GM23338 (cell line): Measurements from ENCODE around the gene TMEM158. TPM values are rescaled to one million over a fixed set of nuclear protein-coding genes. Genes with fewer than 3 reads are reported as not detected.

Experiments used
- ATAC-seq: fragments of 200-7000 bp; cut with Tn5 transposase; 3 replicates; pipeline ENCODE4 v1.9.1; 2020
- DNase-seq: peaks from one replicate; pipeline ENCODE4 v3.0.0-alpha.2; 2015; ENCODE audit warnings: low spot score
- H2AFZ ChIP-seq: fragments of 200-600 bp; sonication (generic); 2 replicates; pipeline ENCODE4 v1.8.0; 2016; ENCODE audit warnings: antibody characterized with exemption, mild to moderate bottlenecking, moderate library complexity
- H3F3A ChIP-seq: fragments of 200-600 bp; sonication (generic); replicated peaks from 2 replicates; pipeline ENCODE4 v1.8.0; 2017; ENCODE audit warnings: antibody characterized with exemption, mixed run types, low read depth
- H3K27ac ChIP-seq: fragments of 200-600 bp; sonication (generic); 2 replicates; pipeline ENCODE4 v1.6.1; 2016; ENCODE audit warnings: low read depth
- H3K27me3 ChIP-seq: fragments of 200-600 bp; sonication (generic); 2 replicates; pipeline ENCODE4 v1.8.0; 2016; ENCODE audit warnings: mild to moderate bottlenecking, mixed run types, moderate library complexity; ENCODE audit not compliant: insufficient read depth
- H3K36me3 ChIP-seq: fragments of 200-600 bp; sonication (generic); 2 replicates; pipeline ENCODE4 v1.8.0; 2016; ENCODE audit warnings: mild to moderate bottlenecking; ENCODE audit not compliant: insufficient read depth
- H3K4me1 ChIP-seq: fragments of 200-600 bp; sonication (generic); 2 replicates; pipeline ENCODE4 v1.8.0; 2016; ENCODE audit warnings: mild to moderate bottlenecking, moderate library complexity; ENCODE audit not compliant: insufficient read depth
- H3K4me2 ChIP-seq: fragments of 200-600 bp; sonication (generic); 2 replicates; pipeline ENCODE4 v1.7.1; 2017; ENCODE audit warnings: mixed run types
- H3K4me3 ChIP-seq: fragments of 200-600 bp; sonication (generic); 2 replicates; pipeline ENCODE4 v1.6.1; 2016; ENCODE audit warnings: mixed run types
- H3K79me2 ChIP-seq: fragments of 200-600 bp; sonication (generic); replicated peaks from 2 replicates; pipeline ENCODE4 v1.8.0; 2017; ENCODE audit warnings: mild to moderate bottlenecking; ENCODE audit not compliant: insufficient read depth
- H3K9me2 ChIP-seq: fragments of 200-600 bp; sonication (generic); 2 replicates; pipeline ENCODE4 v1.8.0; 2017; ENCODE audit not compliant: insufficient read depth
- H4K20me1 ChIP-seq: fragments of 200-600 bp; sonication (generic); replicated peaks from 2 replicates; pipeline ENCODE4 v1.8.0; 2017; ENCODE audit warnings: mild to moderate bottlenecking; ENCODE audit not compliant: insufficient read depth
- H3K27ac Mint-ChIP-seq: 2 replicates; pipeline ENCODE4 v1.8.0; 2020; ENCODE audit warnings: inconsistent platforms, mild to moderate bottlenecking, moderate library complexity, mixed read lengths
- H3K27me3 Mint-ChIP-seq: 3 replicates; pipeline ENCODE4 v1.8.0; 2022; ENCODE audit warnings: low read depth, mild to moderate bottlenecking, moderate library complexity, mixed read lengths, inconsistent platforms; ENCODE audit not compliant: insufficient read depth, poor library complexity
- H3K36me3 Mint-ChIP-seq: 3 replicates; pipeline ENCODE4 v1.8.0; 2021; ENCODE audit warnings: low read depth, mild to moderate bottlenecking, inconsistent platforms, moderate library complexity, mixed read lengths
- H3K4me1 Mint-ChIP-seq: 3 replicates; pipeline ENCODE4 v1.8.0; 2020; ENCODE audit warnings: mild to moderate bottlenecking, inconsistent platforms, mixed read lengths
- H3K4me3 Mint-ChIP-seq: 3 replicates; pipeline ENCODE4 v1.8.0; 2021; ENCODE audit warnings: moderate library complexity, mild to moderate bottlenecking, inconsistent platforms, mixed read lengths
- H3K9me3 Mint-ChIP-seq: 3 replicates; pipeline ENCODE4 v1.8.0; 2020; ENCODE audit warnings: moderate library complexity, mild to moderate bottlenecking, inconsistent platforms, mixed read lengths
- CREB1 ChIP-seq: fragments of 250-450 bp; sonication (Bioruptor Pico); IDR thresholded peaks from 2 replicates; pipeline ENCODE4 v1.5.0; 2020; ENCODE audit warnings: low read depth, mild to moderate bottlenecking, moderate library complexity
- EZH2 ChIP-seq: fragments of 200-600 bp; sonication (generic); IDR thresholded peaks from one replicate; pipeline ENCODE4 v1.8.0; 2017; ENCODE audit warnings: antibody characterized with exemption, mild to moderate bottlenecking, low read depth; ENCODE audit not compliant: unreplicated experiment
- NANOG ChIP-seq: IDR thresholded peaks from 2 replicates; pipeline ENCODE4 v1.6.1; 2016; ENCODE audit warnings: antibody characterized with exemption, borderline replicate concordance
- STAT1 ChIP-seq: IDR thresholded peaks from one replicate; pipeline ENCODE4 v1.6.1; 2016; ENCODE audit warnings: antibody characterized with exemption; ENCODE audit not compliant: unreplicated experiment
- ZNF114 ChIP-seq: fragments of 250-450 bp; sonication (Bioruptor Pico); IDR thresholded peaks from 2 replicates; pipeline ENCODE4 v1.5.0; 2020; ENCODE audit warnings: mild to moderate bottlenecking, moderate library complexity
- polyA plus RNA-seq: library from polyadenylated mRNA; unstranded; fragments of >200 nt; fragmentation: Nextera tagmentation; extraction: Ambion mirVana; gene quantifications from 2 replicates; pipeline ENCODE4 v1.2.1, GENCODE V29; 2016
- total RNA-seq: library from RNA; depleted of rRNA; stranded (reverse); fragments of >200 nt; shearing (Covaris generic); gene quantifications from 2 replicates; pipeline ENCODE4 v1.2.3, GENCODE V29; 2014
- TF ChIP-seq, protein P1 (sequence below): IDR thresholded peaks from 2 replicates; pipeline ENCODE4 v1.6.1; 2016; ENCODE audit warnings: antibody characterized with exemption
- TF ChIP-seq, protein P2 (sequence below), 2 experiments: fragments of 200-600 bp in 1 of 2; sonication (generic) in 1 of 2; conservative IDR thresholded peaks; 2 replicates each; pipeline versions ENCODE4 v1.5.1 to v1.6.1; 2016 to 2017; ENCODE audit warnings: antibody characterized with exemption in 2 of 2, low read depth in 2 of 2, mild to moderate bottlenecking in 2 of 2, moderate library complexity in 1 of 2
- TF ChIP-seq, protein P3 (sequence below): IDR thresholded peaks from one replicate; pipeline ENCODE4 v1.6.1; 2018; ENCODE audit warnings: antibody characterized with exemption; ENCODE audit not compliant: unreplicated experiment

Gene TMEM158
- total and polyA plus RNA-seq, 2 experiments from 2014 or later: 9.6 to 16.9 TPM

DNA sequence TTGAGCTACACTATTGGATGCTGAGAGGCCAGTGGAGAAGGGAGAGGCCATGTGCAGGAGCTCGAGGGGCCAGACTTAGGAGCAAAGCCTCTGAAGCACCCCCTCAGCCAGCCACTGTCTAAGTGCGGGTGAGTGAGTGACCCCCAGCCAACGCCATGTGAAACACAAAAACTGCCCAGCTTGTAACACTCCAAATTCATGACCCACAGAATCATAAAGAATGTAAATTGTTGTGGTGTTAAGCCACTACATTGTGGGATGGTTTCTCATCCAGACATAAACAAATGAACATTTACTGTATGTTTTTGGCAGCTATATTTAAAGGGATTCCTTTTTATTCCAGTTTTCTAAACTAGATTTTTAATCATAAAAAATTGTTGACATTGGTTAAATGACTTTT lies 27.2 kb upstream of the TMEM158 start:
- Histone ChIP-seq H3K36me3 (no peaks in the 10 kb centered on the region), H4K20me1 (no peaks in the 10 kb centered on the region), H3K4me2 (no peak overlapping the region), H3F3A (no peaks in the 10 kb centered on the region), H3K27ac (no peak overlapping the region), H3K9me2 (peaks cover 12% of the 10 kb centered on the region; the same call in 1 of the 2 replicates), H3K79me2 (no peaks in the 10 kb centered on the region), H3K4me3 (no peak overlapping the region), H3K4me1 (peaks cover 7% of the 10 kb centered on the region), H3K27me3 (no peaks in the 10 kb centered on the region), H2AFZ (peak overlapping the region; percentile 38; the same call in 1 of the 2 replicates)
- ATAC-seq: no peak
- TF ChIP-seq NANOG: no peak
- TF ChIP-seq, protein P1, sequence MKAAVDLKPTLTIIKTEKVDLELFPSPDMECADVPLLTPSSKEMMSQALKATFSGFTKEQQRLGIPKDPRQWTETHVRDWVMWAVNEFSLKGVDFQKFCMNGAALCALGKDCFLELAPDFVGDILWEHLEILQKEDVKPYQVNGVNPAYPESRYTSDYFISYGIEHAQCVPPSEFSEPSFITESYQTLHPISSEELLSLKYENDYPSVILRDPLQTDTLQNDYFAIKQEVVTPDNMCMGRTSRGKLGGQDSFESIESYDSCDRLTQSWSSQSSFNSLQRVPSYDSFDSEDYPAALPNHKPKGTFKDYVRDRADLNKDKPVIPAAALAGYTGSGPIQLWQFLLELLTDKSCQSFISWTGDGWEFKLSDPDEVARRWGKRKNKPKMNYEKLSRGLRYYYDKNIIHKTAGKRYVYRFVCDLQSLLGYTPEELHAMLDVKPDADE: no peak
- TF ChIP-seq, protein P2, sequence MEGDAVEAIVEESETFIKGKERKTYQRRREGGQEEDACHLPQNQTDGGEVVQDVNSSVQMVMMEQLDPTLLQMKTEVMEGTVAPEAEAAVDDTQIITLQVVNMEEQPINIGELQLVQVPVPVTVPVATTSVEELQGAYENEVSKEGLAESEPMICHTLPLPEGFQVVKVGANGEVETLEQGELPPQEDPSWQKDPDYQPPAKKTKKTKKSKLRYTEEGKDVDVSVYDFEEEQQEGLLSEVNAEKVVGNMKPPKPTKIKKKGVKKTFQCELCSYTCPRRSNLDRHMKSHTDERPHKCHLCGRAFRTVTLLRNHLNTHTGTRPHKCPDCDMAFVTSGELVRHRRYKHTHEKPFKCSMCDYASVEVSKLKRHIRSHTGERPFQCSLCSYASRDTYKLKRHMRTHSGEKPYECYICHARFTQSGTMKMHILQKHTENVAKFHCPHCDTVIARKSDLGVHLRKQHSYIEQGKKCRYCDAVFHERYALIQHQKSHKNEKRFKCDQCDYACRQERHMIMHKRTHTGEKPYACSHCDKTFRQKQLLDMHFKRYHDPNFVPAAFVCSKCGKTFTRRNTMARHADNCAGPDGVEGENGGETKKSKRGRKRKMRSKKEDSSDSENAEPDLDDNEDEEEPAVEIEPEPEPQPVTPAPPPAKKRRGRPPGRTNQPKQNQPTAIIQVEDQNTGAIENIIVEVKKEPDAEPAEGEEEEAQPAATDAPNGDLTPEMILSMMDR (conservative IDR thresholded peaks at IDR 0.05; ENCODE audit: low read depth in 2 of 2): no peak
- TF ChIP-seq STAT1: no peak
- TF ChIP-seq CREB1 (CRISPR knock-in tag): no peak
- TF ChIP-seq, protein P3, sequence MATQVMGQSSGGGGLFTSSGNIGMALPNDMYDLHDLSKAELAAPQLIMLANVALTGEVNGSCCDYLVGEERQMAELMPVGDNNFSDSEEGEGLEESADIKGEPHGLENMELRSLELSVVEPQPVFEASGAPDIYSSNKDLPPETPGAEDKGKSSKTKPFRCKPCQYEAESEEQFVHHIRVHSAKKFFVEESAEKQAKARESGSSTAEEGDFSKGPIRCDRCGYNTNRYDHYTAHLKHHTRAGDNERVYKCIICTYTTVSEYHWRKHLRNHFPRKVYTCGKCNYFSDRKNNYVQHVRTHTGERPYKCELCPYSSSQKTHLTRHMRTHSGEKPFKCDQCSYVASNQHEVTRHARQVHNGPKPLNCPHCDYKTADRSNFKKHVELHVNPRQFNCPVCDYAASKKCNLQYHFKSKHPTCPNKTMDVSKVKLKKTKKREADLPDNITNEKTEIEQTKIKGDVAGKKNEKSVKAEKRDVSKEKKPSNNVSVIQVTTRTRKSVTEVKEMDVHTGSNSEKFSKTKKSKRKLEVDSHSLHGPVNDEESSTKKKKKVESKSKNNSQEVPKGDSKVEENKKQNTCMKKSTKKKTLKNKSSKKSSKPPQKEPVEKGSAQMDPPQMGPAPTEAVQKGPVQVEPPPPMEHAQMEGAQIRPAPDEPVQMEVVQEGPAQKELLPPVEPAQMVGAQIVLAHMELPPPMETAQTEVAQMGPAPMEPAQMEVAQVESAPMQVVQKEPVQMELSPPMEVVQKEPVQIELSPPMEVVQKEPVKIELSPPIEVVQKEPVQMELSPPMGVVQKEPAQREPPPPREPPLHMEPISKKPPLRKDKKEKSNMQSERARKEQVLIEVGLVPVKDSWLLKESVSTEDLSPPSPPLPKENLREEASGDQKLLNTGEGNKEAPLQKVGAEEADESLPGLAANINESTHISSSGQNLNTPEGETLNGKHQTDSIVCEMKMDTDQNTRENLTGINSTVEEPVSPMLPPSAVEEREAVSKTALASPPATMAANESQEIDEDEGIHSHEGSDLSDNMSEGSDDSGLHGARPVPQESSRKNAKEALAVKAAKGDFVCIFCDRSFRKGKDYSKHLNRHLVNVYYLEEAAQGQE: no peak
- no peaks in the 10 kb centered on the region for H3K9me3 Mint-ChIP-seq
- DNase-seq: no peak
- peaks cover 8% of the 10 kb centered on the region; the same call in 2 of the 3 replicates for H3K4me1 Mint-ChIP-seq
- H3K27ac Mint-ChIP-seq: no peak overlapping the region
- no peaks in the 10 kb centered on the region for H3K36me3 Mint-ChIP-seq
- H3K4me3 Mint-ChIP-seq: no peak overlapping the region
- no peaks in the 10 kb centered on the region for H3K27me3 Mint-ChIP-seq

DNA sequence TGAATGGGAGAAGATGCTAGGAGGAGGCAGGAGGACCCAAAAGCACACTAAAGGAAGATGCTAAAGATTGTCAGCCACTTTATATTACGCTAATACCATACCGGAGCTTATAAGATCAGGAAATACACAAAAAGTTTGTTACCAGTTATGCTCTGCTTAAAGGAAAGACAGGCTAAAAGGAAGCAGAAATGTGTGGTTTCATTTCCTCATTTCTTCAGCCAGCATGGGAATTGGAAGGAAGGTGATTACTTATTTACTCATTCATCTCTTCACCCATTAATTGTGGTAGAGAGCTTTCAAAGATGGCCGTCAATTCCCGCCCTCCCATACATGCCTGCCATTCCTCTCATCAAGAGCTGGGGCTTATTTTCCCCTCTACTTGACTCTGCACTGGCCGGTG lies 26.7 kb upstream of the TMEM158 start:
- ATAC-seq: no peak
- H3K4me1 Mint-ChIP-seq: peaks cover 8% of the 10 kb centered on the region; the same call in 2 of the 3 replicates
- TF ChIP-seq, protein P3: no peak
- TF ChIP-seq, protein P1: no peak
- TF ChIP-seq EZH2 (no peak), NANOG (no peak), ZNF114 (no peak), STAT1 (no peak)
- TF ChIP-seq, protein P2 (conservative IDR thresholded peaks at IDR 0.05; ENCODE audit: low read depth in 2 of 2): no peak

More for the DNA sequence above, 26.7 kb upstream of the TMEM158 start:
- Mint-ChIP-seq H3K36me3 (no peaks in the 10 kb centered on the region), H3K9me3 (no peaks in the 10 kb centered on the region), H3K27me3 (no peaks in the 10 kb centered on the region), H3K4me3 (no peak overlapping the region), H3K27ac (no peak overlapping the region)
- no peaks in the 10 kb centered on the region for H3K79me2 ChIP-seq
- H3K4me3 ChIP-seq: no peak overlapping the region
- no peak overlapping the region for H3K4me2 ChIP-seq
- H3K27me3 ChIP-seq: no peaks in the 10 kb centered on the region
- H3K36me3 ChIP-seq: no peaks in the 10 kb centered on the region
- no peak overlapping the region for H3K27ac ChIP-seq
- no peaks in the 10 kb centered on the region for H3F3A ChIP-seq
- peaks cover 6% of the 10 kb centered on the region; the same call in 1 of the 2 replicates for H3K4me1 ChIP-seq
- H3K9me2 ChIP-seq: peaks cover 12% of the 10 kb centered on the region; the same call in 1 of the 2 replicates
- H2AFZ ChIP-seq: peak overlapping the region; percentile 38
- DNase-seq: no peak
- H4K20me1 ChIP-seq: no peaks in the 10 kb centered on the region
